ENCODE data around the gene CHRNB2.

GRCh38 chr1:154603317-154603716 is 35.7 kb downstream of the CHRNB2 start:
- TF ChIP-seq ZFP69B (tag by site-specific recombination; IDR thresholded peaks at IDR 0.05): no peak
- no peak for TF ChIP-seq CTCF (tag by site-specific recombination; IDR thresholded peaks at IDR 0.05)
- TF ChIP-seq ZNF140 (tag by site-specific recombination; IDR thresholded peaks at IDR 0.05): no peak
- TF ChIP-seq SP2 (tag by site-specific recombination; IDR thresholded peaks at IDR 0.05): no peak

Data from HEK293 (cell line).